GM21367 (cell line): ENCODE results near the gene DCX.

Experiments
- ATAC-seq: cut with Tn5 transposase; IDR thresholded peaks from one replicate; pipeline ENCODE4 v1.9.1; 2021; ENCODE audit not compliant: unreplicated experiment

DCX gene

DNA sequence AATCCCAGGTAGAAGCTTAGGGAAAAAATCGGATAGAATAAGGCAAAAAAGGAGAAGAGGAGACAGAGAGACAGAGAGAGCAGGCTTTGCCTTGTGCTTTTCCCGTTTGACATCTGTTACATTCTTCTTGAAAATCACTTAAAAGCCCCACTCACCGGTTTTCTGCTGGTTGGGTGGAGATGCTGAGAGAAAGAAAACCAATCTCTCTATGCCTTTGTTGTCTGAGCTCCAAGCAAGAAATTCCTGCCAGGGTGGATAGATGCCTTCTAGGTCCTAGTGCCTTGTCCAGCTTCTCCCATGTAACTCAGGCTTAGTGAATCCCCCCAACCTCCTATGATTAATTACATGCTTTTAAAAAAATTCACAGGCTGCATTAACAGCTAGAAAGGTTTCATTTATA lies at the start of gene DCX:
TSS of gene DCX (minus strand) at position 210 of the 400 bp plus-strand sequence. CDS start 1,794 bp downstream, outside the sequence.
- no peak for ATAC-seq

- ATAC-seq, result no peak
Measured at GRCh38 chrX:111460607-111461006, 48.6 kb upstream of the DCX start.

DNA sequence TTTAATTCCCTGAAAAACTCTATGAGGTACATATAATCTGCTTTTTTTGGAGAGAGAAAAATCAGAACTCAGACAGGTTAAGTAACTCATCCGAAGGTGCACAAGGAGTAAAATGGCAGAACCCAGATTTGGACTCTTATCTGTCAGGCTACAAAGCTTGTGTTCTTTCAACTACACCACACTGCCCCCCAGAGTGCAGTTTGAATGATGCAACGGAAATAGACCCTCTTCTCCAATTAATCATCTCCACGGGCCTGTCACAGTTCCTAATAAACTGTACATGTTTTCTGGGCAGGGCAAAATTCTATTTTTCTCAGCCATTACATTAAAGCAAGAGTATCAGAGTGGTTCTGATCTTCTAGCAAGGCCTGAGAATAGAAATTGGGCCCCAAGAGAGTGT lies 35.3 kb upstream of the DCX start:
- no peak for ATAC-seq

- peak; percentile 74 for ATAC-seq
Measured at GRCh38 chrX:111445485-111445884, 33.5 kb upstream of the DCX start.

- no peak for ATAC-seq
Measured at GRCh38 chrX:111444881-111445280, 32.9 kb upstream of the DCX start.

GRCh38 chrX:111443946-111444345 lies 32.0 kb upstream of the DCX start:
- ATAC-seq, result no peak

GRCh38 chrX:111442791-111443190 lies 30.8 kb upstream of the DCX start:
- no peak for ATAC-seq

DNA sequence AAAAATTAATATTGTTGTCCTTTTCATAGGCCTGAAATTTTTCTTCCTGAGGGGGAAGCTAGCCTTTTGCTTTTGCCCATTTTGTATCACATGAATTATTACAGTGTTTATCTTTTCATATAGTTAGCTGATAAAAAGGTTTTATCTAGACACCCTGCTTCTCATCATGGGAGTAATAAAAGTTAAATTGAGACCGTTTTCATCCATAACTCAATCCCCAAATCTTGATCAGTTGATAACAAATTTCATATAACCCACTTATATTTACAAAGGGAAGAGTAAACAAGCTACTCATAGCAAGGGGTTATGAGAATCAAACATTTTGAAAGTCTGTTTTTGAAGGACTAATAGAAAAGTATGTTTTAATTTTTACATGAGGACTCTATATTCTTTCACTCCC lies 23.5 kb upstream of the DCX start:
- ATAC-seq, result no peak

DNA sequence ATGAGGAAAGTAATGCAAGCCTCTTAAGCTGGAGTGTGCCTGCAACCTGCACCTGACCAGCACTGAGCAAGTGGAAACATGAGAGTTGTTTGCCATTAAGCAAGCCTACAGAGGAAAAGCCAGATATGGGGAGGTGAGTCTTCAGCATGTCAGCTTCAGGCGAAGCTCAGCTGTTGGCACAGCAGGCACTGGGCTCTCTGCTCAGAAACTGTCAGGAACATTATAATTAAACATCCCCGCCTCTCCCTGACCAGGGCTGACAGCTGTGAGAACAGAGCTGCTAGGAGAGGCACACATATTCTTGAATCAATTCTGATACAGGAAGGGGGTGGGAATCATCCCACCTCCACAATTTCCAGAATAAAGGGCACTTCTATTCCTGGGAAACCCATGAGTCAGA lies 19.0 kb upstream of the DCX start:
- ATAC-seq, result no peak

DNA sequence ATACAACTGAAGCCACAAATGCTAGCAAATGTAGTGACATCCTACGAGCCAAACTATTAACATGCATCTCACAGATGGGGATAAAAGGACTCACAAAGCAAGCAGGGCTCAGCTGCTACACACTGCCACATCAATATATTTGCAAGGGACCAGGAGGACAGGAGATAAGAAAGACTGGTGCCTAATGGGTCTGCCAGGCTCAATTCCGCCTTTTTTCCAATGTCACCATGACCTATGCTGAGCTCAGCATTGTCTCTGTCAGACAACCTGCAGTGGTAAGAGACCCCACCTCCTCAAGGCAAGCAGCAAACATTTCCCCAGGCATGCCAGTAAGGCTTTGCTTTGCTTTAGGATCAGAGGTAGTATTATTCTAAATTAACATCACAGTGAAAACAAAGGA lies 435 bp downstream of the DCX start:
- ATAC-seq, result no peak

- no peak for ATAC-seq
Measured at GRCh38 chrX:111410590-111411078, 1.4 kb downstream of the DCX start.

DNA sequence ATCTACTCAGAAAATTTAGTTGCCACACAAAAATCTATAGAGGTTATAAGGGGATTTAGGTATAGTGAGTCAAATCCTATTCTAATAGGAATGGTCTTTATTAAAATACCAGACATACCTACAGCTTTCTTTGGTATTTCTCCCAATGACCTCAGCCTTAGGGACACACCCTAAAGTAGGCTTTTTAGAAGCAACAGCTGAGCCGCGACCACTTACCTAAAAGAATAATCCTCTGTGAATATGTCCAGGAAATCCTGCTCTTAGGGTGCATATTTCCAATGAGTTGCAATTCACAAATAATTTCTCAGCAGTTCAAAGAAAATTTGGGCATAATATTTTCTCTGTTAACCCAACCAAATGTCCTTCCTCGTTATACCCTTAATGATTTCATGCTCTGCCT lies 2.7 kb downstream of the DCX start:
- ATAC-seq, result no peak

DNA sequence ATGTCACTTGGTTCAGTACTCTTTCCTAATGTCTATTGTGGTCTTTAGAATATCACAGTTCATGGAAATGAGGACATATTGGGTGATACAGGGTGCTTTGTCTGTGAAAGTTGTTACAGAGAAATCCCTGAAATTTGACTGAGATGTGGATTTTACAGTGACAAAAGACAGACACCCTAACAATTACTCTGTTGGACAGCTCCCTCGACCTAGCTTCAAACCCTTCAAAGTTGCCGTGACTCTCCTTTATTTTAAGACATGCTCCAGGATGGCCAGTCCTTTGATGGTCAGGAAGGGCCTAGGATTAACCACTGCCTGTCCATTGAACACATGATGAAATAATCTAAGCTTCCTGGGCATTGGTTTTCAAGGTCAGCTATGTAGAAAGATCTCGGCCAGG lies 4.0 kb downstream of the DCX start:
- no peak for ATAC-seq

DNA sequence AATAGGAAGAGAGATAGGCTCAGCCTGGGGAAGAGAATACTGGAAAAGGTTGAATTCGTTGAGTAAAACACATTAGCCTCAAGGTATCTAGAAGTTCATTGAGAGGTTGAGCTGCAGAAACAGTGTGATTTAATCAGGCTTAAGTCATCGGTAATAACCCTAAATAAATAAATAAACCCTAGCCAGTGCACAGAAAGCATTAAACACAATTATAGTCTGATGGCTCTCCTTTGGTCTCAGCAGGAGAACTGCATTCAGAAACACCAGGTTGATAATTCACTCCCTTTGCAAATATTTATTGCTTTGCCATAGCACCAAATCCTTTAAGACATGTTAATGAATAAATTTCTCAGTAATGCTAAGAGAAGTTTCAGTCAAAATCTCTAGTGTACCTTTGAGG lies 9.6 kb downstream of the DCX start:
- ATAC-seq, result no peak

GRCh38 chrX:111395149-111395548 lies 16.8 kb downstream of the DCX start:
- no peak for ATAC-seq

DNA sequence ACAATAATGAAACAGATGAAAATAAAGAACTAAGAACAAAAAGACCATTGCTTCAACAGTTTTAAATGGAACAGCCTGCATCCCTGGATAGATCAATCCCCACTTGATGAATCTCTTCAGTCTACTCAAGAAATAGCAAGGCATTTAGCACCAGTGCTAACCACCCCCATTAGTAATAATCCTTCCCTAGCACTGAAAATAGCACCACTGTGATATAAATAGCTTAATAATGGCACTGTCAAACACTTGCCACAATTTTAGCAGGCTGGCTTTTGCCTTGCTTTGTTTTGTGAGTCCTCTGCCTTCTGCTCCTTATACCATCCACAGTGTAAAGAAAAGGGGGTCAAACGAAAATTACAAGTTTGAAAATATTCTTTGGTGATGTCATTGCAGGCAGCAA lies 17.4 kb downstream of the DCX start:
- no peak for ATAC-seq

GRCh38 chrX:111387470-111388070 lies 24.4 kb downstream of the DCX start:
- no peak for ATAC-seq

DNA sequence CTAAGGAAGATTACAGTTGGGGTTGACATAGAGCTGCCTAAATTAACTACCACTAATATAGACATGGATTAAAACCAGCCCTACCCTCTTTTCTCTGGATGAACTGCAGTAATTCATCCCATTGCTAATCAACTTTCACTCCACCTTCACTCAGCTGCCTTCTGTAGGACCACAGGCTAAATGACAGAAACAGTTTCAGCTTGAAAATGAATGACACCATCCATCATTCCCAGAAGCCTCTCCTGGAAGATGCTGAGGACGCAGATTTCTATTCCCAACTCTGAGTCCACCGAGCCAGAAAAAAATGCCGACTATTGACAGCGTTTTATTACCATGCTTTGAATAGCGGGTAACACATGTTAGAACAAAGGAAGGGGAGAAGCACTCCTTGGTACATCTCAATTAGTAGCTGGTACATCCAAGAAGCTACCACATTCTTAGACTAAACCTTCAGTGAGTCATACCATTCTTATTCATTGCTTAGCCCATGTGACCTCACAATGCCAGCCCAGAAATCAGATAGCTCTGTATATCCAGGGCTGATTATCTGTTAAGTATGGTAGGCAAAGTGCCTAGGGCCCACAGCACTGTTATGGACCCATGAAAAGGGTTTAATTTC lies 25.3 kb downstream of the DCX start:
- no peak for ATAC-seq

DNA sequence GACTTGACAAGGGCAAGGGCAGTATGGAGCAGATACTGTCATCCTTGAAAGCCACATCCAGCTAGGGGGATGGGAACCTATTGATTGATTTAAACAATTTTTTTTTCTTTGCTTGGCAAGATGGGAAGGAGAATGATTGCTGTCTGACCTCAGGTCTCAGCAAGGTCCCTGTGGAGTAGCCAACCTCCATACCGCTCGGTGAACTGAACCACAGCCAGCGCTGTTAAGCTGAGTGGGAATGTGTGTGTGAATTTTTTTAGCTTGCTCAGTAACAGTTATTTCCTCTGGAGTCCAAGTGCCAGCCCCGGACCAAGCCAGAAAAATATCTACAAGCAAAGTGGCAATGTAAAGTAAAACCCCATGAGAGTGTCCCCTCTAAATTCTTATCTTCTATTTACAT lies 25.9 kb downstream of the DCX start:
- ATAC-seq, result no peak

GRCh38 chrX:111382277-111382676 lies 29.7 kb downstream of the DCX start:
- no peak for ATAC-seq

DNA sequence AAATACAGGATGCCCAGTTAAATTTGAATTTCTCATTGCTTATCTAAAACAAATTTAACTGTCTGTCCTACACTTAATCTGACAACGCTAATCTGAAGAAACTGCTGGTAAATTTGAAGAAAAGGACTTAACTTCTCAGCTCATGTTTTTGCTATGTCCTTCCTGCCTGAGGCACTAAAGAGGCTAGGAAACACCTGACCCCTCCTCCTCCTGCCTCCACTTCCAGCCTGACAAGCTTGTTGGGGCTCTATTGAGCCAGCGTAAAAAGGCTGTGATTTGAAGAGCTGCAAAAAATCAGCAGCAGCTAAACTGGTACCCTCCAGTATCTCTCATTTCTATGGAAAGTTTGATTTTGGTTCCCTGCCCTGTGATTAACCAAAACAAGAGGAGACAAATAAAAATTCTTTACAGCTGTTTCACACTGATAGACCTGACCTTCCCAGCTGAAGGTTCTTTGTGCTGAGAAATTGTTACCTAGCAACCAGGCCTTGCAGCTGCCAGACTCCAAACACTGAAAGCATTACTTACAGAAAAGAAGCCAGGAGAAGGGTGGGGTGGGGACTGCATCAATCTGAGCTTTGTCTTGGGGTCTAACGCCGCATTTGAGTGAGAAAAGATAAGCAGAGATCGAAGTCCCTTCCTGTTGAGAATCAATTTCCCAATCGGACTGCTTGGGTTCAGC lies 35.0 kb downstream of the DCX start:
- no peak for ATAC-seq

- ATAC-seq, result no peak
Measured at GRCh38 chrX:111376486-111376885, 35.5 kb downstream of the DCX start.
